CD4-positive, CD25-positive, alpha-beta regulatory T cell (primary cell): ENCODE data around the gene MBD3L2B. TPM values are rescaled to one million over a fixed set of nuclear protein-coding genes. Genes with fewer than 3 reads are reported as not detected.

Experiments
- ATAC-seq, 2 donors: fragments of 150-1000 bp; cut with Tn5 transposase; one replicate each; pipeline ENCODE4 v1.10.0; 2021; ENCODE audit warnings: low read depth in 2 of 2, moderate number of reproducible peaks in 2 of 2, moderate library complexity in 1 of 2
- DNase-seq, 3 donors: peaks; one replicate each; pipeline versions ENCODE4 v3.0.0 to v3.0.0-alpha.2; 2012 to 2022; ENCODE audit warnings: mixed read lengths in 1 of 3
- H3K27ac ChIP-seq: one replicate; pipeline ENCODE4 v1.7.0; 2013; ENCODE audit warnings: mild to moderate bottlenecking, low read length; ENCODE audit not compliant: insufficient read depth, poor library complexity, severe bottlenecking
- H3K27me3 ChIP-seq: one replicate; pipeline ENCODE4 v1.7.0; 2013; ENCODE audit warnings: low read length; ENCODE audit not compliant: control insufficient read depth, insufficient read depth
- H3K36me3 ChIP-seq: one replicate; pipeline ENCODE4 v1.7.0; 2013; ENCODE audit warnings: mild to moderate bottlenecking, low read length, moderate library complexity; ENCODE audit not compliant: control insufficient read depth, insufficient read depth
- H3K4me1 ChIP-seq: 2 replicates; pipeline ENCODE4 v1.7.0; 2013; ENCODE audit warnings: mild to moderate bottlenecking, low read length; ENCODE audit not compliant: insufficient read depth, control insufficient read depth, poor library complexity, severe bottlenecking
- H3K4me3 ChIP-seq: one replicate; pipeline ENCODE4 v1.7.0; 2013; ENCODE audit warnings: low read depth, mild to moderate bottlenecking, low read length, moderate library complexity
- H3K9me3 ChIP-seq, 2 experiments: 1 replicate in 1 of 2; 2 replicates in 1 of 2; pipeline ENCODE4 v1.7.0; 2013; ENCODE audit warnings: low read length in 2 of 2, mild to moderate bottlenecking in 1 of 2, moderate library complexity in 1 of 2; ENCODE audit not compliant: control insufficient read depth in 2 of 2
- H3K27ac Mint-ChIP-seq, 3 donors: one replicate each; pipeline ENCODE4 v1.8.0; 2020 to 2022; ENCODE audit warnings: mild to moderate bottlenecking in 3 of 3, mixed read lengths in 3 of 3, moderate library complexity in 2 of 3
- H3K27me3 Mint-ChIP-seq: one replicate; pipeline ENCODE4 v1.8.0; 2022; ENCODE audit warnings: mild to moderate bottlenecking, mixed read lengths
- H3K36me3 Mint-ChIP-seq: one replicate; pipeline ENCODE4 v1.8.0; 2020; ENCODE audit warnings: mixed read lengths
- H3K4me1 Mint-ChIP-seq, 4 donors: one replicate each; pipeline ENCODE4 v1.8.0; 2020 to 2022; ENCODE audit warnings: mixed read lengths in 4 of 4, mild to moderate bottlenecking in 1 of 4
- H3K4me3 Mint-ChIP-seq, 4 donors: one replicate each; pipeline ENCODE4 v1.8.0; 2020 to 2022; ENCODE audit warnings: mild to moderate bottlenecking in 4 of 4, mixed read lengths in 4 of 4, moderate library complexity in 3 of 4
- H3K9me3 Mint-ChIP-seq, 7 donors: one replicate each; pipeline ENCODE4 v1.8.0; 2020 to 2022; ENCODE audit warnings: mixed read lengths in 7 of 7, mild to moderate bottlenecking in 3 of 7, moderate library complexity in 2 of 7
- polyA plus RNA-seq, 4 donors: library from polyadenylated mRNA; unstranded; fragments of 300-500 nt; fragmentation: Illumina TruSeq; gene quantifications; one replicate each; pipeline ENCODE4 v1.2.3, GENCODE V29; 2021
- total RNA-seq: library from RNA; stranded (reverse); gene quantifications from one replicate; pipeline ENCODE4 v1.2.3, GENCODE V29; 2022

MBD3L2B gene
- total and polyA plus RNA-seq, 5 donors from 2014 or later = not detected

DNA sequence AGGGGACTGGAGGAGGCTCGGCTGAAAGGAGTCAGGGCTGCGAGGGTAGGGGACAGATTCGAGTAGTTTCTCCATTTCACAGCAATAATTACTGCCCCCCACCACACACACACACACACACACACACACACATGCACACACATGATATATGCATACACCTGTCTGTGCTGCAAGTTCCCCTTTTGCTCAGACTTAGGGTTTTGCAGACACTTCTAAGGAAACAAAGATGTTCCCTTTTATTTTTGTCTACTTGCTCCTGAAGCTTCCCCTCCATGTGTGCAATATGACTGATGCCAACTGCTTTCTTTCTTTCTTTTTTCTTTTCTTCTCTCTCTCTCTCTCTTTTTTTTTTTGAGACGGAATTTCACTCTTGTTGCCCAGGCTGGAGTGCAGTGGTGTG is 13.4 kb downstream of the MBD3L2B start:
- Histone ChIP-seq H3K4me3 (no peak overlapping the region), H3K27ac (no peak overlapping the region), H3K4me1 (peaks cover 6% of the 10 kb centered on the region), H3K9me3 (no peaks in the 10 kb centered on the region), H3K27me3 (no peaks in the 10 kb centered on the region), H3K36me3 (no peaks in the 10 kb centered on the region)
- H3K36me3 Mint-ChIP-seq = no peaks in the 10 kb centered on the region
- H3K9me3 Mint-ChIP-seq = peaks cover 0 to 2% (median 0%) of the 10 kb centered on the region in 7 donors
- peaks cover 9% of the 10 kb centered on the region for H3K27me3 Mint-ChIP-seq
- H3K4me1 Mint-ChIP-seq = peaks cover 7 to 29% (median 13%) of the 10 kb centered on the region in 4 donors
- no peak overlapping the region for H3K4me3 Mint-ChIP-seq
- no peak for ATAC-seq
- no peak for DNase-seq
- peak overlapping the region in 1 of 3 donors; percentile 6 for H3K27ac Mint-ChIP-seq

DNA sequence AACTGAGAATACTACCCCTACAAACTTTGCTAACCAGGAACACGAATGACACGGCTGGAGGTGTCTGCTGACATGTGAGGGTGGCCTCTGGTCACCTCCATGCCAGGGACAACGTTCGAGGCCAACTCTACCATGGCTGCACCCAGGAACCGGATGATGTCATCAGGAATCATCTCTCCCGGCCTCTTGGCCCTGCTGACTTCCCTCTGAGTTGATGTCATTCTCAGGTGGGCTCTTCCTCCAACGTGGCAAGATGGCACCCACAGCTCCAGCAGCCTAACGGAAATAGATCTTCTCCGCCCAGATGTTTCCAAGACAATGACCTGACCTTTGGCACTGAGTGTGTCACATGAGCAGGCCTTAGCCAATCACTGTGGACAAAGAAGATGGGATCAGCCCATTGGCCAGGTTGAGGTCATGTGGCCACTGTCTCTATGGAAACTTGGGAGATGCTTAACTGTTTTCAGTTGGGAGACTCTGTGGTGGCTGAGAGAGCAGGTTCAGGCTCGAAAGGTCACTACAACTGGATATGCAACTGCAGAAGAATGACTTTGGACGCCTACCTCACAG is 15.0 kb downstream of the MBD3L2B start:
- Histone ChIP-seq H3K4me1 (peaks cover 6% of the 10 kb centered on the region), H3K9me3 (no peaks in the 10 kb centered on the region), H3K36me3 (no peaks in the 10 kb centered on the region), H3K27me3 (no peaks in the 10 kb centered on the region), H3K27ac (no peak overlapping the region), H3K4me3 (no peak overlapping the region)
- Mint-ChIP-seq H3K27ac (no peak overlapping the region), H3K4me1 (peaks cover 8 to 29% (median 14%) of the 10 kb centered on the region in 4 donors), H3K27me3 (peaks cover 5% of the 10 kb centered on the region), H3K4me3 (no peak overlapping the region), H3K9me3 (peaks cover 0 to 2% (median 0%) of the 10 kb centered on the region in 7 donors), H3K36me3 (no peaks in the 10 kb centered on the region)
- ATAC-seq (no peak), DNase-seq (no peak)

DNA sequence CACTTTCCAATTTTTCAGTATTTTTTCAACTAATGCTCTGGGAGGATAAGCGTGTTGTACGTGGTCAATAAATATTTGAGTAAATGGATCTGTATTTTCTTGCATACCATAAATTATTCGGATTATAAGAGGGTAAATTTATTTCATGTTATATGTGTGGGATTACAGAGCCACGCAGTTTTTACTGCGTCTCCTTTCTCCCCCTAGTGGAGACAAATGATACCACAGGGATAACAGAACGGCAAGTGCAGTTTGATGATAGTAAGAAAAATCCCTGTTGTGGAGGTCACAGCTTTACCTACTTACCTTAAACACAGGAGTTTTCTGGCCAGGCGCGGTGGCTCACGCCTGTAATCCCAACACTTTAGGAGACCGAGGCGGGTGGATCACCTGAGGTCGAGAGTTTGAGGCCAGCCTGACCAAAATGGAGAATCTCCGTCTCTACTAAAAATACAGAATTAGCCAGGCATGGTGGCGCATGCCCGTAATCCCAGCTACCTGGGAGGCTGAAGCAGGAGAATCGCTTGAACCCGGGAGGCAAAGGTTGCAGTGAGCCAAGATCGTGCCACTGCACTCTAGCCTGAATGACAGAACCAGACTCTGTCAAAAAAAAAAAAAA is 16.8 kb downstream of the MBD3L2B start:
- Histone ChIP-seq H3K27me3 (no peaks in the 10 kb centered on the region), H3K9me3 (no peaks in the 10 kb centered on the region), H3K4me3 (no peak overlapping the region), H3K36me3 (no peaks in the 10 kb centered on the region), H3K4me1 (peaks cover 6% of the 10 kb centered on the region), H3K27ac (no peak overlapping the region)
- H3K4me3 Mint-ChIP-seq = no peak overlapping the region
- peaks cover 5% of the 10 kb centered on the region for H3K27me3 Mint-ChIP-seq
- no peaks in the 10 kb centered on the region for H3K36me3 Mint-ChIP-seq
- DNase-seq = peak in 1 of 3 donors; percentile 54
- H3K27ac Mint-ChIP-seq = no peak overlapping the region
- H3K9me3 Mint-ChIP-seq = peaks cover 0 to 2% (median 0%) of the 10 kb centered on the region in 7 donors
- peaks cover 8 to 19% (median 14%) of the 10 kb centered on the region in 4 donors for H3K4me1 Mint-ChIP-seq
- ATAC-seq = no peak

DNA sequence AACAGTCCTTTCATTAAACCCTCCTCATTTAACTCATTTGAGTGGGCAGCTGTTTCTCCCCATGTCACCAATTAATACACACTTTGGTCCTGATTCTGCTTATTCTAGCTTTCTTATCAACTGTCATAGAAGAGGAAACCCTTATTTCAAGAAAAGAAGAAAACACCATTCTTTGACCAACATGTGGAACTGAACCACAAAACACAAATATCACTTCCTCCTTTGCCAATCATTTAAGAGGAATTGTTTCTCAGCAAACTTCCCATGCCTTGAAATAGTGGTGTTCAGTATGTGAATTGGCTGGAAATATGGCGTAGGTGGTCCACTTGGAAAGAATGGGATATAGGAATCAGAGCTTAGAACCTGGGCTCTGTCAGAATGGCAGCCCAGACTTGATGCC is 20.4 kb downstream of the MBD3L2B start:
- Mint-ChIP-seq H3K27me3 (peaks cover 5% of the 10 kb centered on the region), H3K27ac (no peak overlapping the region), H3K36me3 (no peaks in the 10 kb centered on the region), H3K4me3 (no peak overlapping the region), H3K9me3 (peaks cover 0 to 5% (median 0%) of the 10 kb centered on the region in 7 donors), H3K4me1 (peaks cover 0 to 6% (median 3%) of the 10 kb centered on the region in 4 donors)
- no peaks in the 10 kb centered on the region for H3K4me1 ChIP-seq
- H3K9me3 ChIP-seq = no peaks in the 10 kb centered on the region
- H3K27ac ChIP-seq = no peak overlapping the region
- ATAC-seq = no peak
- no peak for DNase-seq
- H3K36me3 ChIP-seq = no peaks in the 10 kb centered on the region
- no peaks in the 10 kb centered on the region for H3K27me3 ChIP-seq
- H3K4me3 ChIP-seq = no peak overlapping the region

DNA sequence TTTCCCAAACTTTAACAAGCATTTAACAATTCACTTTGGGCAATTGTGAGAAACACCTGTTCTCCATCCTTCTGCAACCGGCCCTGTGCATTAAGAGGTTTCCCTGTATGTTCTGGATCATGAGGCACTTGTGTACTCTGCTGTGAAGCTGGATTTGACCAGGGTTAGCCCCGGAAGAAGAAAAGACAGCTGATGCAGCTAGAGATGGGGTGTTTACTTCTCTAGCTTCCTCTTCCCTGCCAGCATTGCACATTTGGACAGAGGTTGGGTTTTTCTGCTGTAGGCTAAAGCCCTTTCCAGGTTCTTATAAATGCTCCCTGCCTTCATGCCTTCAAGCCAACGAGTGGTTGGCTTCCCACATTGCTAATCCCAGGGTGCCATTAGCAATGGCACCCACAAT is 20.9 kb downstream of the MBD3L2B start:
- no peak overlapping the region for H3K27ac ChIP-seq
- H3K36me3 Mint-ChIP-seq = no peaks in the 10 kb centered on the region
- no peak for ATAC-seq
- no peak for DNase-seq
- H3K4me1 ChIP-seq = no peaks in the 10 kb centered on the region
- no peak overlapping the region for H3K4me3 ChIP-seq
- H3K27ac Mint-ChIP-seq = no peak overlapping the region
- H3K9me3 ChIP-seq = no peaks in the 10 kb centered on the region
- H3K4me1 Mint-ChIP-seq = peaks cover 0 to 6% (median 3%) of the 10 kb centered on the region in 4 donors
- H3K36me3 ChIP-seq = no peaks in the 10 kb centered on the region
- no peak overlapping the region for H3K4me3 Mint-ChIP-seq
- H3K9me3 Mint-ChIP-seq = peaks cover 0 to 5% (median 2%) of the 10 kb centered on the region in 7 donors
- H3K27me3 ChIP-seq = no peaks in the 10 kb centered on the region
- H3K27me3 Mint-ChIP-seq = peaks cover 5% of the 10 kb centered on the region

DNA sequence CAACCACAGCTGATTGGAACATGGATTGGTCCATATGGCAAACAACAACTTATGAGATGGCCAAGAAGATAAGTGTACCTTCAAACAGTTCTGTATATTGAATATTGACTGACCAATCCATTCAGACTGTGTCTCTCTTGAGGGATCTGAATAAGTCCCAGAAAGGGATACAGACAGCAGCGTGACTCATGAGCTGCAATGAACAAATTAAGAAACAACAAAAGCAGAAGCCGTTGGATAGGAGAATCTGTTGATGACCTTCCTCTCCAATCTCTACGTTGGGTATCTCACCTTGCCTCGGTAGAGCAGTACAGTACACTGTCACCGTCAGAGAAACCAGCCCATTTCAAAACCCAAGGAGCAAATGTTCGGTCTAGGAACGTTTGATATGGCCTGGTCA is 21.3 kb downstream of the MBD3L2B start:
- Histone ChIP-seq H3K4me1 (no peaks in the 10 kb centered on the region), H3K9me3 (no peaks in the 10 kb centered on the region), H3K27ac (no peak overlapping the region), H3K36me3 (no peaks in the 10 kb centered on the region), H3K27me3 (no peaks in the 10 kb centered on the region), H3K4me3 (no peak overlapping the region)
- Mint-ChIP-seq H3K9me3 (peaks cover 0 to 5% (median 2%) of the 10 kb centered on the region in 7 donors), H3K4me3 (no peak overlapping the region), H3K36me3 (no peaks in the 10 kb centered on the region), H3K4me1 (peaks cover 2 to 6% (median 4%) of the 10 kb centered on the region in 4 donors), H3K27ac (no peak overlapping the region), H3K27me3 (peaks cover 5% of the 10 kb centered on the region)
- no peak for DNase-seq
- ATAC-seq = no peak

DNA sequence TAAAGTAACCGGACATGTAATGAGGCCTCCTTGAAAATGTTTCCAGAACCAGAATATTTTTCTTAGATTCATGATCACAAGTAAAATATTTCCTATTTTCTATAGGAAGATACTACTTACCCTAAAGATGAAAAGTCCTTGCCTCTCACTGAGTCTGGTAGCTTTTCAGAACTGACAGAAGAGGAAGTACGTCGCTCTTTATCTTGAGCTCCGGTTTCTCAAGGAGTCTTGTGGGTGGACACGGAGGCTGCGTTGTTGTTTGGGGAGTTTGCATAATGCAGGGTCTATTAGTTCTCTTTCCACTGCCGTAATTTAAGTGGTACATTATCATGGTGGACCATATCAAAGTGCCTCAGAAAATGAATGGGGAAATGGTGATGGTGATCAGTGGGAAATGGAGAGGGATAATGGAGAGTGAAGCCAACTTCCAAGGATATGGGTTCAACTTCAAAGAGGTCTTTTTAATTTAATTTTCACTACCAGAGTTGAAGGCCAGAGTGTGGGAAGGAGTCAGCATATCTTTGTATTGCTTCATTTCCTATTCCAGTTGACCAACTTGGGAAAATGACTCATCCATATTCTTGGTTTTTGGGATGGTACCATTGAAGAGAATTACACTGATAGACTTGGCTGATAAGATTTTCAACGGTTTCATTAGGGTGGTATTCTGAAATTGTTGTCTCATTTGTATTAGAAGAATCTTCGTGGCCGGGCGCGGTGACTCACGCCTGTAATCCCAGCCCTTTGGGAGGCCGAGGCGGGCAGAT is 23.4 kb downstream of the MBD3L2B start:
- Histone ChIP-seq H3K27ac (no peak overlapping the region), H3K27me3 (no peaks in the 10 kb centered on the region), H3K4me3 (no peak overlapping the region), H3K4me1 (no peaks in the 10 kb centered on the region), H3K9me3 (no peaks in the 10 kb centered on the region), H3K36me3 (no peaks in the 10 kb centered on the region)
- H3K4me1 Mint-ChIP-seq = peaks cover 0 to 3% (median 1%) of the 10 kb centered on the region in 4 donors
- DNase-seq (no peak), ATAC-seq (no peak)
- H3K27ac Mint-ChIP-seq = peak overlapping the region in 2 of 3 donors; percentile 20 to 68
- H3K27me3 Mint-ChIP-seq = peaks cover 5% of the 10 kb centered on the region
- no peaks in the 10 kb centered on the region for H3K36me3 Mint-ChIP-seq
- H3K4me3 Mint-ChIP-seq = peak overlapping the region in 2 of 4 donors; percentile 2 to 55
- peaks cover 0 to 5% (median 1%) of the 10 kb centered on the region in 7 donors for H3K9me3 Mint-ChIP-seq
